ENCODE data around the gene KCTD15. TPM values are rescaled to one million over a fixed set of nuclear protein-coding genes. Genes with fewer than 3 reads are reported as not detected.

The KCTD15 gene
- total RNA-seq, 4 donors from 2014 or later, result 153 to 189 (median 171) TPM

- Histone ChIP-seq H3K27ac (peak overlapping the region; percentile 98), H3K9me3 (no peaks in the 10 kb centered on the region), H3K27me3 (peaks cover 6% of the 10 kb centered on the region), H3K4me1 (peaks cover 43% of the 10 kb centered on the region), H3K4me3 (peak overlapping the region; percentile 94), H3K36me3 (peaks cover 23% of the 10 kb centered on the region)
- WGBS, result 33% methylated on average over 12 of the region's 12 CpGs
- DNase-seq (ENCODE audit: low spot score in 2 of 2), result no peak
- TF ChIP-seq POLR2A (IDR thresholded peaks at IDR 0.05) (no peak), EP300 (IDR thresholded peaks at IDR 0.05) (no peak), POLR2AphosphoS5 (IDR thresholded peaks at IDR 0.05) (no peak)
- TF ChIP-seq, protein P1, sequence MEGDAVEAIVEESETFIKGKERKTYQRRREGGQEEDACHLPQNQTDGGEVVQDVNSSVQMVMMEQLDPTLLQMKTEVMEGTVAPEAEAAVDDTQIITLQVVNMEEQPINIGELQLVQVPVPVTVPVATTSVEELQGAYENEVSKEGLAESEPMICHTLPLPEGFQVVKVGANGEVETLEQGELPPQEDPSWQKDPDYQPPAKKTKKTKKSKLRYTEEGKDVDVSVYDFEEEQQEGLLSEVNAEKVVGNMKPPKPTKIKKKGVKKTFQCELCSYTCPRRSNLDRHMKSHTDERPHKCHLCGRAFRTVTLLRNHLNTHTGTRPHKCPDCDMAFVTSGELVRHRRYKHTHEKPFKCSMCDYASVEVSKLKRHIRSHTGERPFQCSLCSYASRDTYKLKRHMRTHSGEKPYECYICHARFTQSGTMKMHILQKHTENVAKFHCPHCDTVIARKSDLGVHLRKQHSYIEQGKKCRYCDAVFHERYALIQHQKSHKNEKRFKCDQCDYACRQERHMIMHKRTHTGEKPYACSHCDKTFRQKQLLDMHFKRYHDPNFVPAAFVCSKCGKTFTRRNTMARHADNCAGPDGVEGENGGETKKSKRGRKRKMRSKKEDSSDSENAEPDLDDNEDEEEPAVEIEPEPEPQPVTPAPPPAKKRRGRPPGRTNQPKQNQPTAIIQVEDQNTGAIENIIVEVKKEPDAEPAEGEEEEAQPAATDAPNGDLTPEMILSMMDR (IDR thresholded peaks at IDR 0.05), result no peak
Observed at GRCh38 chr19:33798681-33799111, 2.0 kb downstream of the KCTD15 start.

DNA sequence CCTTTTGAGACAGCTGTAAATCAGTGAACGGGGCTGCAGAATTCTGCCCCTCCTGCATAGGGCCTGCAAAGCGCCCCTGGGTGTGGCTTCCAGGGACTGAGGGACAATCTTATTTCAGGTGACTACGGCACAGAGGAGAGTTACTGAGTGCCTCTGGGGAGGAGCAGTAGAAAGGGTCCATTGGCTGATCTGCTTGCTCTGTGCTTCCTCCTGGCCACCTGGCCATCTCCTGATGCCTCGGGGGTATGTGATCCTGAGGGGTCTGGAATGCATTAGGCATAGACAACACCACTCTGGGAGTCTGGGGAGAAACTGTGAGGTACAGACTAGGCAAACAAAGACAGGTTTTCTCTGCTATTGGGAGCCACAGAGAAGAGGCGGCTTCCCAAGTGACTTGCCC lies 2.8 kb downstream of the KCTD15 start:
- H3K4me1 ChIP-seq, result peaks cover 42% of the 10 kb centered on the region
- WGBS, result 59% methylated on average over 4 of the region's 5 CpGs
- TF ChIP-seq, protein P1 (IDR thresholded peaks at IDR 0.05), result no peak
- TF ChIP-seq POLR2AphosphoS5 (IDR thresholded peaks at IDR 0.05), result no peak
- TF ChIP-seq POLR2A (IDR thresholded peaks at IDR 0.05), result no peak
- no peak for TF ChIP-seq EP300 (IDR thresholded peaks at IDR 0.05)
- peaks cover 23% of the 10 kb centered on the region for H3K36me3 ChIP-seq
- H3K27me3 ChIP-seq, result peaks cover 6% of the 10 kb centered on the region
- no peak for DNase-seq (ENCODE audit: low spot score in 2 of 2)
- no peak overlapping the region for H3K27ac ChIP-seq
- H3K9me3 ChIP-seq, result no peaks in the 10 kb centered on the region
- H3K4me3 ChIP-seq, result no peak overlapping the region

DNA sequence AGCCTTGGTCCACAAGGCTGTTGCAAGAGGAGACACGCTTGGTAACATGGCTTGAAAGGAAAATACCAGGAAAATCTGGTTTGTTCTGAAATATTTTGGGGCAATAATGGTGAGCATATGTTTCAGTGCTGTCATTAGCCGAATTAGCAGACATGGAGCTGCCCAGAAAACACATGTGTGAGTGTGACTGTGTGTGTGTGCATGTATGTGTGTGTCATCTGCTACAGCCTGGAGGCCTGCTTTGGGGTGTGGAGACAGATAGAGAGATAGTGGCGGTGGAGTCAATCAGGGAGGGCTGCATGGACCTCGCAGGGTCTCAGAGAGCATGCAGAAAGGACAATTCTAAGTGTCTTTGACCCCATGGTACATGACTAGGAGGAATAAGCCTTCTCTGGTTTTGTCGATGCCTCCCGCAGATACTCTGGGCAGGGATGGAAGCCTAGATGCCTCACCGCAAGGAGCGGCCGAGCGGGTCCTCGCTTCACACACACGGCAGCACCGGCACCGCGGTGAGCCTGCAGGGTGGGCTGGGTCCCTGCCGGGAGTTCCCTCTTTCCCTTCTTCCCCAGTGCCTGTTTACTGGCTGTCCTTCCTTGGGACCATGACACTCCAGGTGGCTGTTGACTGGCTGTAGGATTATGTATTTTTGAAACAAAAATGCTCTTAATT lies 3.5 kb downstream of the KCTD15 start:
- Histone ChIP-seq H3K9me3 (no peaks in the 10 kb centered on the region), H3K36me3 (peaks cover 23% of the 10 kb centered on the region), H3K4me1 (peaks cover 42% of the 10 kb centered on the region), H3K4me3 (no peak overlapping the region), H3K27ac (no peak overlapping the region), H3K27me3 (peaks cover 6% of the 10 kb centered on the region)
- no peak for DNase-seq (ENCODE audit: low spot score in 2 of 2)
- 84% methylated on average over 13 of the region's 16 CpGs for WGBS
- no peak for TF ChIP-seq EP300 (IDR thresholded peaks at IDR 0.05)
- TF ChIP-seq, protein P1 (IDR thresholded peaks at IDR 0.05), result no peak
- TF ChIP-seq POLR2AphosphoS5 (IDR thresholded peaks at IDR 0.05), result no peak

GRCh38 chr19:33801411-33801810 lies 4.7 kb downstream of the KCTD15 start:
- Histone ChIP-seq H3K36me3 (peaks cover 23% of the 10 kb centered on the region), H3K9me3 (no peaks in the 10 kb centered on the region), H3K27me3 (peaks cover 6% of the 10 kb centered on the region), H3K4me3 (no peak overlapping the region), H3K4me1 (peaks cover 54% of the 10 kb centered on the region), H3K27ac (no peak overlapping the region)
- DNase-seq (ENCODE audit: low spot score in 2 of 2), result no peak
- TF ChIP-seq, protein P1 (IDR thresholded peaks at IDR 0.05), result no peak
- no peak for TF ChIP-seq POLR2A (IDR thresholded peaks at IDR 0.05)
- TF ChIP-seq POLR2AphosphoS5 (IDR thresholded peaks at IDR 0.05), result no peak
- TF ChIP-seq EP300 (IDR thresholded peaks at IDR 0.05), result no peak
- 88% methylated on average over 5 of the region's 5 CpGs for WGBS

DNA sequence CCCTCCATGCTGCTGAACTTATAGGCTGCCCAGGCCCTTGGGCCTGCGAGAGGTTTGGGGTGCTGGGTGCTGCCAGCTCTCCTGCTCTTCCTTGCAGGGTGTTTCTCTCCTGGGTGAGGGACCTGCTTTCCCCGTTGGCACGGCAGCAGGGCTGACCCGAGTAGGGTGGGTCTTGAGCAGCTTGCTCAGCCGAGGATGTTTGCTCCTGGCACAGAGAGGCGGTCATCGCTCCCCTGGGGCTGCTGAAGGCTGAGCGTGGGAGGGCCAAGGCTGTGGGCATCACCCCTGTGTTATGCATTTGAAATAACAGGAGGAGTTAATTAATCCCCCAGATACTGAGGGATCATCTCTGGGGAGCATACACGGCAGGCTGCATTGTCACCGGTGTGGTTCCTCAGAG lies 5.3 kb downstream of the KCTD15 start:
- no peak overlapping the region for H3K27ac ChIP-seq
- TF ChIP-seq POLR2AphosphoS5 (IDR thresholded peaks at IDR 0.05), result no peak
- TF ChIP-seq POLR2A (IDR thresholded peaks at IDR 0.05), result no peak
- TF ChIP-seq EP300 (IDR thresholded peaks at IDR 0.05), result no peak
- TF ChIP-seq, protein P1 (IDR thresholded peaks at IDR 0.05), result no peak

More for the DNA sequence above, 5.3 kb downstream of the KCTD15 start:
- H3K4me1 ChIP-seq, result peaks cover 60% of the 10 kb centered on the region
- H3K27me3 ChIP-seq, result peaks cover 2% of the 10 kb centered on the region
- peaks cover 28% of the 10 kb centered on the region for H3K36me3 ChIP-seq
- DNase-seq (ENCODE audit: low spot score in 2 of 2), result no peak
- 91% methylated on average over 5 of the region's 10 CpGs for WGBS
- H3K9me3 ChIP-seq, result no peaks in the 10 kb centered on the region
- no peak overlapping the region for H3K4me3 ChIP-seq
